Activated T-cell treated with anti-CD3 and anti-CD28 coated beads, Interleukin-2, amount 50 U/mL, for 1 hour (primary cell): ENCODE results near the gene SLC1A4.
"Not testable (repeated sequence)": the region's sequence is repeated elsewhere in the genome, so short reads cannot be mapped to it uniquely, and the experiment has no call there.

ENCODE experiments used
- DNase-seq: peaks from one replicate; pipeline ENCODE4 v3.0.0-alpha.2; 2020

The SLC1A4 gene

GRCh38 chr2:64989126-64989981 is at the start of gene SLC1A4:
Gene SLC1A4, plus strand, starts transcription at chr2:64989399. Its CDS starts 245 bp downstream, at chr2:64989644.
- peak; percentile 85 for DNase-seq

- no peak for DNase-seq
These were observed 48.1 kb upstream of the SLC1A4 start for GRCh38 chr2:64941143-64941542.

GRCh38 chr2:64941801-64942200 is 47.4 kb upstream of the SLC1A4 start:
- no peak for DNase-seq

- no peak for DNase-seq
These were observed 46.5 kb upstream of the SLC1A4 start for GRCh38 chr2:64942693-64943092.

- no peak for DNase-seq
These were observed 45.6 kb upstream of the SLC1A4 start for GRCh38 chr2:64943387-64944150.

GRCh38 chr2:64944484-64944883 is 44.7 kb upstream of the SLC1A4 start:
- no peak for DNase-seq

GRCh38 chr2:64945973-64946768 is 43.0 kb upstream of the SLC1A4 start:
- DNase-seq, result peak; percentile 41

- no peak for DNase-seq
These were observed 42.4 kb upstream of the SLC1A4 start for GRCh38 chr2:64946769-64947247.

- DNase-seq, result no peak
These were observed 41.3 kb upstream of the SLC1A4 start for GRCh38 chr2:64947885-64948284.

- no peak for DNase-seq
These were observed 38.7 kb upstream of the SLC1A4 start for GRCh38 chr2:64950226-64951160.

- no peak for DNase-seq
These were observed 37.8 kb upstream of the SLC1A4 start for GRCh38 chr2:64951306-64951953.

- no peak for DNase-seq
These were observed 37.1 kb upstream of the SLC1A4 start for GRCh38 chr2:64952096-64952495.

- DNase-seq, result no peak
These were observed 36.4 kb upstream of the SLC1A4 start for GRCh38 chr2:64952511-64953482.

- no peak for DNase-seq
These were observed 33.7 kb upstream of the SLC1A4 start for GRCh38 chr2:64955467-64955866.

GRCh38 chr2:64957109-64957903 is 31.9 kb upstream of the SLC1A4 start:
- no peak for DNase-seq

- no peak for DNase-seq
These were observed 30.6 kb upstream of the SLC1A4 start for GRCh38 chr2:64958556-64958955.

- DNase-seq, result no peak
These were observed 28.4 kb upstream of the SLC1A4 start for GRCh38 chr2:64960819-64961218.

- DNase-seq, result not testable (repeated sequence)
These were observed 26.1 kb upstream of the SLC1A4 start for GRCh38 chr2:64963138-64963537.

- DNase-seq, result no peak
These were observed 25.5 kb upstream of the SLC1A4 start for GRCh38 chr2:64963719-64964118.
